ENCODE measurements around the gene UBAP2. TPM values are rescaled to one million over a fixed set of nuclear protein-coding genes. Genes with fewer than 3 reads are reported as not detected.

Gene UBAP2
- total RNA-seq, 4 donors from 2014 or later: 29.7 to 36.9 (median 34.3) TPM

- Histone ChIP-seq H3K27ac (no peak overlapping the region), H3K4me3 (no peak overlapping the region), H3K27me3 (no peaks in the 10 kb centered on the region), H3K4me1 (no peaks in the 10 kb centered on the region), H3K9me3 (no peaks in the 10 kb centered on the region), H3K36me3 (peaks cover 0 to 40% (median 0%) of the 10 kb centered on the region in 3 donors)
- WGBS, 2 donors: 84 to 92% methylated on average over 3 of the region's 3 CpGs
- DNase-seq (ENCODE audit: low spot score in 2 of 2): no peak
- TF ChIP-seq, protein P1, sequence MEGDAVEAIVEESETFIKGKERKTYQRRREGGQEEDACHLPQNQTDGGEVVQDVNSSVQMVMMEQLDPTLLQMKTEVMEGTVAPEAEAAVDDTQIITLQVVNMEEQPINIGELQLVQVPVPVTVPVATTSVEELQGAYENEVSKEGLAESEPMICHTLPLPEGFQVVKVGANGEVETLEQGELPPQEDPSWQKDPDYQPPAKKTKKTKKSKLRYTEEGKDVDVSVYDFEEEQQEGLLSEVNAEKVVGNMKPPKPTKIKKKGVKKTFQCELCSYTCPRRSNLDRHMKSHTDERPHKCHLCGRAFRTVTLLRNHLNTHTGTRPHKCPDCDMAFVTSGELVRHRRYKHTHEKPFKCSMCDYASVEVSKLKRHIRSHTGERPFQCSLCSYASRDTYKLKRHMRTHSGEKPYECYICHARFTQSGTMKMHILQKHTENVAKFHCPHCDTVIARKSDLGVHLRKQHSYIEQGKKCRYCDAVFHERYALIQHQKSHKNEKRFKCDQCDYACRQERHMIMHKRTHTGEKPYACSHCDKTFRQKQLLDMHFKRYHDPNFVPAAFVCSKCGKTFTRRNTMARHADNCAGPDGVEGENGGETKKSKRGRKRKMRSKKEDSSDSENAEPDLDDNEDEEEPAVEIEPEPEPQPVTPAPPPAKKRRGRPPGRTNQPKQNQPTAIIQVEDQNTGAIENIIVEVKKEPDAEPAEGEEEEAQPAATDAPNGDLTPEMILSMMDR (IDR thresholded peaks at IDR 0.05): no peak
- no peak for TF ChIP-seq EP300 (IDR thresholded peaks at IDR 0.05)
- no peak for TF ChIP-seq POLR2A (IDR thresholded peaks at IDR 0.05)
Measured at GRCh38 chr9:34001298-34001697, 47.4 kb downstream of the UBAP2 start.

- Histone ChIP-seq H3K9me3 (no peaks in the 10 kb centered on the region), H3K27me3 (no peaks in the 10 kb centered on the region), H3K36me3 (peaks cover 0 to 45% (median 0%) of the 10 kb centered on the region in 3 donors), H3K27ac (no peak overlapping the region), H3K4me3 (no peak overlapping the region), H3K4me1 (no peaks in the 10 kb centered on the region)
- DNase-seq (ENCODE audit: low spot score in 2 of 2): no peak
- TF ChIP-seq, protein P1 (IDR thresholded peaks at IDR 0.05): no peak
- TF ChIP-seq POLR2A (IDR thresholded peaks at IDR 0.05) (no peak), EP300 (IDR thresholded peaks at IDR 0.05) (no peak)
Measured at GRCh38 chr9:33995449-33995848, 53.2 kb downstream of the UBAP2 start.

DNA sequence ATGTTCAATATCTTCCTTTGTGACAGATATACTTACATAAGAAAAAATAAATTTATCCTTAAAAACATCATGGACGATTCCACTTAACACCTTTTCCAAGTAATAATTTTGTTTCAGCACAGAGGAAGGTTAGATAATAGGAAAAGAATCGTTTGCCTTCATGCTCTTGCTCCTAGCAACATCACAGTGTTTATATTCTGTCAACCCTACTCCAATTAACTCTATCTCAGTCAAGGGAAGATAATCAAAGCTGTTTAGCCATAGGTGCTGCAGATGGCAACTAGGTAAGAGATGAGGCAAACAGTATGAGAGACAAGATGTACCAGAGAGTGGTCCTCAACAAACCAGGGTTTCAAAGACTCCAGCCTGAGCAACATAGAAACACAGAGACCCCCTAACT lies 55.6 kb downstream of the UBAP2 start:
- Histone ChIP-seq H3K9me3 (no peaks in the 10 kb centered on the region), H3K4me1 (no peaks in the 10 kb centered on the region), H3K4me3 (no peak overlapping the region), H3K36me3 (peaks cover 0 to 36% (median 0%) of the 10 kb centered on the region in 3 donors), H3K27me3 (no peaks in the 10 kb centered on the region), H3K27ac (no peak overlapping the region)
- TF ChIP-seq POLR2A (IDR thresholded peaks at IDR 0.05): no peak
- no peak for DNase-seq (ENCODE audit: low spot score in 2 of 2)
- 51 to 57% methylated on average over 2 of the region's 2 CpGs for WGBS, 2 donors

- Histone ChIP-seq H3K9me3 (no peaks in the 10 kb centered on the region), H3K27ac (no peak overlapping the region), H3K36me3 (peaks cover 0 to 33% (median 0%) of the 10 kb centered on the region in 3 donors), H3K27me3 (no peaks in the 10 kb centered on the region), H3K4me3 (no peak overlapping the region), H3K4me1 (no peaks in the 10 kb centered on the region)
- TF ChIP-seq POLR2A (IDR thresholded peaks at IDR 0.05) (no peak), EP300 (IDR thresholded peaks at IDR 0.05) (no peak)
- TF ChIP-seq, protein P1 (IDR thresholded peaks at IDR 0.05): no peak
- 65 to 69% methylated on average over 4 of the region's 4 CpGs for WGBS, 2 donors
- no peak for DNase-seq (ENCODE audit: low spot score in 2 of 2)
Measured at GRCh38 chr9:33992632-33993031, 56.1 kb downstream of the UBAP2 start.

GRCh38 chr9:33988219-33988890 lies 60.3 kb downstream of the UBAP2 start:
- Histone ChIP-seq H3K4me1 (no peaks in the 10 kb centered on the region), H3K27me3 (no peaks in the 10 kb centered on the region), H3K9me3 (no peaks in the 10 kb centered on the region), H3K27ac (no peak overlapping the region), H3K4me3 (no peak overlapping the region), H3K36me3 (peaks cover 0 to 43% (median 0%) of the 10 kb centered on the region in 3 donors)
- 91 to 92% methylated on average over 5 of the region's 5 CpGs for WGBS, 2 donors
- DNase-seq (ENCODE audit: low spot score in 2 of 2): no peak
- TF ChIP-seq, protein P1 (IDR thresholded peaks at IDR 0.05): no peak
- TF ChIP-seq POLR2A (IDR thresholded peaks at IDR 0.05) (no peak), EP300 (IDR thresholded peaks at IDR 0.05) (no peak)

Measured in tibial nerve (tissue), 4 donors.